Keratinocyte (primary cell): ENCODE results near the gene BARX2. TPM values are rescaled to one million over a fixed set of nuclear protein-coding genes. Genes with fewer than 3 reads are reported as not detected.

Source experiments
- DNase-seq: peaks from one replicate; pipeline ENCODE4 v3.0.0-alpha.2; 2011; ENCODE audit warnings: low read depth, missing footprints, low spot score
- FAIRE-seq: peaks from 2 replicates; lab custom pipeline; 2011; peaks lifted over from hg19 to GRCh38; lab: Jason Lieb, UNC
- H2AFZ ChIP-seq: 2 replicates; pipeline ENCODE4 v1.6.0; 2012; ENCODE audit warnings: low read length, control low read depth, inconsistent platforms; ENCODE audit not compliant: control insufficient read depth
- H3K27ac ChIP-seq: 2 replicates; pipeline ENCODE4 v1.5.1; 2011; ENCODE audit warnings: low read length; ENCODE audit not compliant: control insufficient read depth, insufficient read depth
- H3K27me3 ChIP-seq: 3 replicates; pipeline ENCODE4 v1.6.0; 2011; ENCODE audit warnings: low read length; ENCODE audit not compliant: control insufficient read depth, insufficient read depth; ENCODE audit errors: extremely low read depth
- H3K36me3 ChIP-seq, 2 experiments: 2 replicates in 1 of 2; 3 replicates in 1 of 2; pipeline ENCODE4 v1.5.1; 2011; ENCODE audit warnings: low read length in 2 of 2, mild to moderate bottlenecking in 1 of 2; ENCODE audit not compliant: control insufficient read depth in 2 of 2, insufficient read depth in 2 of 2; ENCODE audit errors: extremely low read depth in 1 of 2
- H3K4me1 ChIP-seq: 3 replicates; pipeline ENCODE4 v1.5.1; 2011; ENCODE audit warnings: low read length; ENCODE audit not compliant: control insufficient read depth, insufficient read depth; ENCODE audit errors: extremely low read depth
- H3K4me2 ChIP-seq: 3 replicates; pipeline ENCODE4 v1.6.0; 2011; ENCODE audit warnings: low read depth, low read length; ENCODE audit not compliant: control insufficient read depth, insufficient read depth; ENCODE audit errors: extremely low read depth
- H3K4me3 ChIP-seq, 3 experiments: fragments of 200-600 bp in 1 of 3; sonication (generic) in 1 of 3; 2 replicates in 2 of 3; 3 replicates in 1 of 3; pipeline ENCODE4 v1.5.1; 2011 to 2016; ENCODE audit warnings: low read length in 3 of 3, mild to moderate bottlenecking in 3 of 3, control low read depth in 2 of 3, inconsistent platforms in 1 of 3, low read depth in 1 of 3, mixed read lengths in 1 of 3, mixed run types in 1 of 3, moderate library complexity in 1 of 3; ENCODE audit not compliant: control insufficient read depth in 2 of 3, insufficient read depth in 2 of 3; ENCODE audit errors: extremely low read depth in 1 of 3
- H3K79me2 ChIP-seq: 2 replicates; pipeline ENCODE4 v1.6.0; 2012; ENCODE audit warnings: low read length; ENCODE audit not compliant: control insufficient read depth, insufficient read depth
- H3K9ac ChIP-seq: 3 replicates; pipeline ENCODE4 v1.6.0; 2011; ENCODE audit warnings: low read length; ENCODE audit not compliant: control insufficient read depth, insufficient read depth; ENCODE audit errors: extremely low read depth
- H3K9me1 ChIP-seq: 3 replicates; pipeline ENCODE4 v1.6.0; 2011; ENCODE audit warnings: low read length; ENCODE audit not compliant: control insufficient read depth, insufficient read depth; ENCODE audit errors: extremely low read depth
- H3K9me3 ChIP-seq: 2 replicates; pipeline ENCODE4 v1.5.1; 2012; ENCODE audit warnings: low read depth, low read length; ENCODE audit not compliant: control insufficient read depth
- H4K20me1 ChIP-seq: 3 replicates; pipeline ENCODE4 v1.6.0; 2011; ENCODE audit warnings: low read length; ENCODE audit not compliant: control insufficient read depth, insufficient read depth; ENCODE audit errors: extremely low read depth
- CTCF ChIP-seq, 3 experiments: IDR thresholded peaks in 1 of 3; conservative IDR thresholded peaks in 1 of 3; optimal IDR thresholded peaks in 1 of 3; 2 replicates in 2 of 3; 3 replicates in 1 of 3; pipeline versions ENCODE3 to v1.5.1; 2011; ENCODE audit warnings: low read length in 3 of 3, mild to moderate bottlenecking in 3 of 3, moderate library complexity in 2 of 3, control low read depth in 1 of 3, inconsistent platforms in 1 of 3; ENCODE audit not compliant: insufficient read depth in 2 of 3; ENCODE audit errors: extremely low read depth in 1 of 3
- EZH2 ChIP-seq: IDR thresholded peaks from one replicate; pipeline ENCODE4 v1.6.1; 2012; ENCODE audit warnings: inconsistent platforms, mild to moderate bottlenecking, low read length, moderate library complexity
- dilution Hi-C: fragments of 300-500 bp; cut with MboI; formaldehyde crosslinking; loops from one replicate; pipeline ENCODE4 v1.7.0; 2020; ENCODE audit warnings: low sequenced_read_pairs; ENCODE audit not compliant: extremely low pct_ligation_motif_present
- polyA plus RNA-seq, 5 experiments: library from polyadenylated mRNA; depleted of rRNA in 3 of 5; stranded (reverse) in 3 of 5; stranded (forward) in 1 of 5; unstranded in 1 of 5; fragments of >200 nt; gene quantifications; 1 replicate in 1 of 5; 2 replicates in 3 of 5; 3 replicates in 1 of 5; pipeline versions ENCODE4 v1.2.1 to v1.2.3, GENCODE V29; 2011 to 2012; ENCODE audit warnings: missing spikeins in 2 of 5, low read depth in 1 of 5, low replicate concordance in 1 of 5

The BARX2 gene
- polyA plus RNA-seq, 1 donor (not counting 4 experiments of a cell fraction or from before 2014, with no cell fraction given), result 0.87 TPM

GRCh38 chr11:129410395-129410960, 34.8 kb downstream of the BARX2 start:
- Histone ChIP-seq H3K27me3 (no peaks in the 10 kb centered on the region), H3K27ac (no peak overlapping the region), H3K4me3 (no peak overlapping the region), H2AFZ (no peak overlapping the region), H3K79me2 (no peaks in the 10 kb centered on the region), H3K9ac (no peak overlapping the region), H4K20me1 (no peaks in the 10 kb centered on the region), H3K4me2 (no peak overlapping the region), H3K9me3 (no peaks in the 10 kb centered on the region), H3K9me1 (no peaks in the 10 kb centered on the region), H3K4me1 (no peaks in the 10 kb centered on the region), H3K36me3 (no peaks in the 10 kb centered on the region)
- FAIRE-seq, result no peak
- no peak for DNase-seq
- dilution Hi-C loops, result no loop called here
- TF ChIP-seq CTCF (optimal IDR thresholded peaks at IDR 0.05 in 1 of 3, IDR thresholded peaks at IDR 0.05 in 1 of 3, conservative IDR thresholded peaks at IDR 0.05 in 1 of 3; ENCODE audit: extremely low read depth in 1 of 3, insufficient read depth in 2 of 3, low read length in 3 of 3) (peak; percentile 19 to 47 (median 35)), EZH2 (no peak)

- Histone ChIP-seq H3K4me2 (no peak overlapping the region), H3K9ac (no peak overlapping the region), H3K9me1 (no peaks in the 10 kb centered on the region), H3K27me3 (no peaks in the 10 kb centered on the region), H3K36me3 (no peaks in the 10 kb centered on the region), H3K9me3 (no peaks in the 10 kb centered on the region), H4K20me1 (no peaks in the 10 kb centered on the region), H3K4me3 (no peak overlapping the region), H3K4me1 (no peaks in the 10 kb centered on the region), H3K79me2 (no peaks in the 10 kb centered on the region), H3K27ac (no peak overlapping the region), H2AFZ (no peak overlapping the region)
- FAIRE-seq (no peak), DNase-seq (no peak)
- TF ChIP-seq EZH2 (no peak), CTCF (optimal IDR thresholded peaks at IDR 0.05 in 1 of 3, IDR thresholded peaks at IDR 0.05 in 1 of 3, conservative IDR thresholded peaks at IDR 0.05 in 1 of 3; ENCODE audit: extremely low read depth in 1 of 3, insufficient read depth in 2 of 3, low read length in 3 of 3) (no peak)
- dilution Hi-C loops, result no loop called here
Observed at GRCh38 chr11:129412494-129412893, 36.8 kb downstream of the BARX2 start.
